ENCODE results near the gene TMEM198. TPM values are rescaled to one million over a fixed set of nuclear protein-coding genes. Genes with fewer than 3 reads are reported as not detected.

The TMEM198 gene, protein sequence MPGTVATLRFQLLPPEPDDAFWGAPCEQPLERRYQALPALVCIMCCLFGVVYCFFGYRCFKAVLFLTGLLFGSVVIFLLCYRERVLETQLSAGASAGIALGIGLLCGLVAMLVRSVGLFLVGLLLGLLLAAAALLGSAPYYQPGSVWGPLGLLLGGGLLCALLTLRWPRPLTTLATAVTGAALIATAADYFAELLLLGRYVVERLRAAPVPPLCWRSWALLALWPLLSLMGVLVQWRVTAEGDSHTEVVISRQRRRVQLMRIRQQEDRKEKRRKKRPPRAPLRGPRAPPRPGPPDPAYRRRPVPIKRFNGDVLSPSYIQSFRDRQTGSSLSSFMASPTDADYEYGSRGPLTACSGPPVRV
- 0.55 to 1.5 TPM (median 0.94 TPM) in 5 replicates for total RNA-seq (2022; extraction: Qiagen RNA extraction; ENCODE audit: low read depth)

DNA sequence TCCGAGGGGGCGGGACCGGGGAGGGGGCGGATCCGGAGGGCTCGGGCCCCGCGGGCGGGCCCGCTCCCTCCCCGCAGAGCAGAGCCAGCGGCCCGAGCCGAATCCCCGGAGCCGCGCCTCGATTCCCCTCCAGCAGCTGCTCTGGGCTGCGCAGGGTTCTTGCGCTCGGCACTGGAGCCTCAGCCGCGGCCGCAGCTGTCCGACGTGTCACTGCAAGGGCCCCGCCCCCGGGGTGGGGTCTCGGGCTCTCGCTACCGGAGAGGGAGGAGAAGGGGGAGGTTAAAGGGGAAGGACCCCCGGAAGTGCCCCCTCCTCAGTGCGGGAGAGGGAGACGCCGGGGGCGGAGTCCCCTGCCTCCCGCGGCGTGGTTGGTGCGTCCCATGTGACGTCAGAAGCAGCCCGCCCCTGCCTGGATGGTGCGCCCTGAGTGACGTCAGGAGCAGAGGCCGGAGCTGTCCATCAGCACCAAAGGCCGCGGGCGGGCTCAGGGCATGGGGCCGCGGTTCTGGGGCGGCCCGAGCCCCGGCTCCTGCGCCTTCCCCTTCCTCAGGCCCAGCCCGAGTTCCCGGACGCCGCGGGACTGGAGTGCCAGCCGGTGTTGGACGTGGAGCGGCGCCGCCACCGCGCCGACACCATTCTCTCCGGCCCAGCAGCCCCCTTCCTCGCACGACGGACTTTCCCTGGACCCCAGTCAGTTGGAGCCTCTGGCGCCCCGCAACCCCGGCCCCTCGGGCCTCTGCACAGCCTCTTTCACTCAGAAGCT is at the start of gene TMEM198, which contains the start of gene CHPF:
TMEM198 (plus strand) TSS at position 433 of the 763 bp plus-strand sequence. CDS start 700 bp downstream, outside the sequence.
CHPF (minus strand) TSS at position 214 of the 763 bp plus-strand sequence. CDS start 271 bp downstream, outside the sequence.

DNA sequence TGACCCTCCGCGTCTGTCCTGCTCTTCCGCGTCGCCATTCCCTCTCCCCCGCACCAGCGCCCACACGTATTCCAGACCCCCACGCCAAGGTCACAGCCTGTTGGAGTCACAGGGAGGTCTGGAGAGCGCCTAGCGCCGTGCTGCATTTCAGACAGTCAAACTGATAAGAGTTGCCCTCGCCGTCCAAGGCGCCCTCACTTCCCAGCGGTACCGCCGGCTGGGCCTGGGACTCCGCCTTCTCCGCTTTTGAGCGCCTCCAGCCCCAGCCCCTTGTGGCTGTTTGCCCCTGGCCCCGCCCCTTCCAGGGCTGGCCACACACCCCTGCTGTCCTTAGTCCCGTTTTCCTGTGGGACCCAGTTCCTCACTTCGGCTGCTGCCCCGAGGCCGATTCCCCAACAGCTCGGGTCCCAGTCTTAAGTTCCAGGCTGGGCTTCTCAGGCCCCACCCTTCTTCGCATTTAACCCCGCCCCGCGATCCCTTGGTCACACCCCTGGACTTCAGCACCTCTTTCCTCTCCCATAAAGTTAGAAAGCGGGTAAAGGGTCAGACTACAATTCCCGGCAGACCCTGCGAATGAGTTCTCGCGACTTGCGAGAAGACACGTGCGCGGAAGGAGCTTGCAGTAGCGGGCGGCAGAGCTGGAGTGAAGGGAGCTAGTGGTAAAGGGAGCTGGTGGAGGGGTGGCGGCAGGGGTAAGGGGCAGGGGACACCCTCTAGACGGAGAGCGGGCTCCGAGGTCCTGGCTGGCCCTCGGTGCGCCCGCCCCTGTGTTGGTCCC is 45.4 kb upstream of the TMEM198 start, which contains the start of gene GMPPA:
GMPPA (plus strand) TSS at position 612 of the 778 bp plus-strand sequence. CDS start 1,085 bp downstream, outside the sequence.

DNA sequence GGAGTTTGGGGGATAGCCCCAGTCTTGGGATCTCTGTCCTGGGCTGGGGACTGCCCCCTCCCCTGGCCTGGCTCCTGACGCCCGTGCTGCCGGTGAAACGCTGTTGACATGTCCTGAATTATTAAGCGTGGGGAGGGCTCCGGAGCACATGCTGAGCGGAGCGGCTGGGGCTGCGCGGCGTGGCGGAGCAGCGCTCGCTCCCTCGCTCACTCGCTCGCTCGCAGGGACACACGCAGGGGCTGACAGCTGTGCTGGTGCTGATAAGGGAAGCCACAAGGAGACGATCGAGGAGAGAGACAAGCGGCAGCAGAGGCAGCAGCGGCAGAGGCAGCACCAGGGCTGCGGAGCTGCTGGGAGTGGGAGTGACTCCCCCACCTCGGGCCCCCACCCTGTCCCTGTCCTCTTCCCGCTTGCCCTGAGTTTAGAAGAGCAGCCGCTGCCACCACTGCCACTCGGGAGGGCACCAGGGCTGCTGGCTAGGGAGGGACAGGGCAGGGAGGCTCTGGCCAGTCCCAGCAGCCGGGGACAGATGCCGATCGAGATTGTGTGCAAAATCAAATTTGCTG is 29.5 kb upstream of the TMEM198 start, which contains the start of gene ASIC4:
ASIC4 (plus strand) TSS at position 287 of the 566 bp plus-strand sequence; CDS start at position 530, 243 bp downstream.

DNA sequence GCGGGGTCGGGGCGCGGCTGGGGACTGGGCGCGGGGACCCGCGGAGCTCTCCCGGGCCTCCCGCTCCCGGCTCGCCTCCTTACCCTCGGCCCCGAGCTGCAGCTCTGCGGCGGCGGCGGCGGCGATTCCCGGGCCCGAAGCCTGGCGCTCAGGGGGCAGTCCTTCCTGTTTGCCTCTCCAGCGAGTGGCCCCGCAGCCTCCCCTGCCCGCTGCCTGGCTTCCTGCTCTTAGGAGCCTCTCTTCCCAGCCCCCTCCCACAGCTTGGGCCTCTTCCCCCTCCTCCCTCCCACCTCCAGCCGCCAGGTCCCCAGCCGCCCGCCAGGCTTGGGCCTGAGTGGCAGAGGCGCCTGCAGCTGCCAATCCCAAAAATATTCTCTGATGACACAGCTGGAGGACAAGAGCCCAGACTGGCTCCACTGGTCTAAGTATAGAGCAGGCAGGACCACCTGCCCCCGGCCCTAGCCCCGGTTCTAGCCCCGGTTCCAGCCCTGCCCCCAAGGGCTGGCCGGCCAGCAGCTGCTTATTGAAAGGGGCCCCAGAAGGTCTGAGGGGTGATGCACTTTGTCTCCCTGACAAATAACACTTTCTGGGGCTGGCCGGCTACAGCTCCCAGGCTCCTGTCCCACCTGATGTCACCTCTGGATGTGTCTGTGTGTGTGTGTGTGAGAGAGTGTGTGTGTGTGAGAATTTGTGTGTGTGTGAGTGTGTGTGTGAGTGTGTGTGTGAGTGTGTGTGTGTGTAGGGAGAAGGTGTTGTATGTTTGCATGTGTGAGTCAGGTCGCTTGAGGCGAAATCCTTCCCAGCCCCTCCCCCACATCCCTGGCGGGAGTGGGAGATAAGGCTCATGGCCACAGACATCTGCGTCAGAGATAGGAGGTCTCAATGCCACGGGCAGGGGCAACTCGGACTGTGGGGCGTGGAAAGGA is 27.7 kb downstream of the TMEM198 start, which contains the start of gene OBSL1:
OBSL1 (minus strand) TSS at position 229 of the 926 bp plus-strand sequence. CDS start 307 bp downstream, outside the sequence.

DNA sequence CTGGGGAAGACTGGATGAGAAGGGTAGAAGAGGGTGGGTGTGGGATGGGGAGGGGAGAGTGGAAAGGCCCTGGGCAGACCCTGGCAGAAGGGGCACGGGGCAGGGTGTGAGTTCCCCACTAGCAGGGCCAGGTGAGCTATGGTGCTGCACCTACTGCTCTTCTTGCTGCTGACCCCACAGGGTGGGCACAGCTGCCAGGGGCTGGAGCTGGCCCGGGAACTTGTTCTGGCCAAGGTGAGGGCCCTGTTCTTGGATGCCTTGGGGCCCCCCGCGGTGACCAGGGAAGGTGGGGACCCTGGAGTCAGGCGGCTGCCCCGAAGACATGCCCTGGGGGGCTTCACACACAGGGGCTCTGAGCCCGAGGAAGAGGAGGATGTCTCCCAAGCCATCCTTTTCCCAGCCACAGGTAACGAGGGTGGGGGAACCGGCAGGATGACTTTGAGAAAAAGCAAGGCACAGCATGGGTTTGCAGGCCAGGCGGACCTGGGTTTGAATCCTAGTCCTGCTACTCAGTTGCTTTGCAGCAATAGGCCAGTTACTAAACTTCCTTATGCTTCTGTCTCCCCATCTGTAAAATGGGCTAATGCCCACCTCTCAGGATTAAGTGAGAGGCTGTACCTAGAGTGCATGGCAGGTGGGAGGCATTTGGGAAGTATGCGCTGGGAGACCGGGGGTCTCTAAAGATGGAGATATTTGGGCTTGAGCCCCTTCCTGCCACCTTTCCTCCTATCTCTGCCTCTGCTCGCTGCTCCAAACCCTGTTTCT is 28.6 kb downstream of the TMEM198 start, which contains the start of gene INHA:
INHA (plus strand) TSS at position 74 of the 765 bp plus-strand sequence; CDS start at position 139, 65 bp downstream.

DNA sequence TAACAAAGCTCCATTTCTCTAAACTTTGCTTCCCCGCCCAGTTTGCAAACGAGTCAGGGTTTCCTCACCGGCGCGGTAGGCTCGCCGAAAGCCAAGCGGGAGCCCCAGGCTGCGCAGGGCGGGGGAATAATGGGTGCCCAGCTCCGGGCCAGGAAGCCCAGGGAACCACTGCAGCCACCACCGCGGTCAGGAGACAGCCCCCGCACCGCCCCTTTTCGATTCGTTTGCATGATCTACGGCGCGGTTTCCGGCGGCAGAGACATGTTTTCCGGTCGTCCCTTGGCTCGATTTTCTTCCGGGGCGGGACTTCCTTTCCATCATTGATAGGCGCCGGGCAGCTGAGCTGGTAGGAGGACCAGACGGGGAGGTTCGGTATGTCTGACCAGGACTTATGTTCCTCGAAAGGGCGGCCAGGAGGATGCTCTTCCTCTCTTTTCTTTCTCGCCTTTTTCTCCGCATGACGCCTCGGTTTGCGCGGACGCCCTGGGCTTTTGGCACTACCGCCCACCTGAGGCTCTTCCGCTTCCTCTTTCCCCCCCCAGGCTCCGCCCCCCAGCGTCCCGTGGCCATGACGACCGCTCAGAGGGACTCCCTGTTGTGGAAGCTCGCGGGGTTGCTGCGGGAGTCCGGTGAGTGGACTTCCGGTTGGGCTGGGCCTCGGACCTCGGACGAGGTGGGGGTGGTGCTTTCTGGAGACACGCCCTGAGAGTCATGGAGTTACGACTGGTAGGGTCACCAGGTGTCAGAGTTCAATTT is 53.9 kb downstream of the TMEM198 start, which contains the start of gene STK11IP:
STK11IP (plus strand) TSS at position 306 of the 756 bp plus-strand sequence; CDS start at position 569, 263 bp downstream.

Other genes starting within 250 kb of the TMEM198 start
- gene PTPRN, start 234.6 kb upstream of the TMEM198 start, total RNA-seq (2022; extraction: Qiagen RNA extraction; ENCODE audit: low read depth): 0.95 to 1.9 TPM (median 1.5 TPM) in 5 replicates
- not detected in 5 replicates for gene RESP18, start 211.3 kb upstream of the TMEM198 start, total RNA-seq (2022; extraction: Qiagen RNA extraction; ENCODE audit: low read depth)
- gene DNPEP, start 156.1 kb upstream of the TMEM198 start, total RNA-seq (2022; extraction: Qiagen RNA extraction; ENCODE audit: low read depth): 54.9 to 67.6 TPM (median 60.7 TPM) in 5 replicates
- gene DES, start 125.7 kb upstream of the TMEM198 start, total RNA-seq (2022; extraction: Qiagen RNA extraction; ENCODE audit: low read depth): 0.27 to 0.84 TPM (median 0.43 TPM) in 5 replicates
- gene SPEG, start 109.2 kb upstream of the TMEM198 start, total RNA-seq (2022; extraction: Qiagen RNA extraction; ENCODE audit: low read depth): 5.4 to 12.9 TPM (median 8.1 TPM) in 5 replicates
- gene GMPPA, start 45.1 kb upstream of the TMEM198 start, total RNA-seq (2022; extraction: Qiagen RNA extraction; ENCODE audit: low read depth): 32.5 to 37.9 TPM (median 36.2 TPM) in 5 replicates
- gene ASIC4, start 29.5 kb upstream of the TMEM198 start, total RNA-seq (2022; extraction: Qiagen RNA extraction; ENCODE audit: low read depth): 0.11 to 0.15 TPM (median 0.14 TPM) in 3 of 5 replicates, not detected in the others
- 19.1 to 31.8 TPM (median 29.2 TPM) in 5 replicates for gene CHPF, start 219 bp upstream of the TMEM198 start, total RNA-seq (2022; extraction: Qiagen RNA extraction; ENCODE audit: low read depth)
- 16.6 to 22.3 TPM (median 20.4 TPM) in 5 replicates for gene OBSL1, start 27.5 kb downstream of the TMEM198 start, total RNA-seq (2022; extraction: Qiagen RNA extraction; ENCODE audit: low read depth)
- gene INHA, start 28.3 kb downstream of the TMEM198 start, total RNA-seq (2022; extraction: Qiagen RNA extraction; ENCODE audit: low read depth): 0.18 to 0.47 TPM (median 0.36 TPM) in 5 replicates
- 14.2 to 17.9 TPM (median 17.6 TPM) in 5 replicates for gene STK11IP, start 53.8 kb downstream of the TMEM198 start, total RNA-seq (2022; extraction: Qiagen RNA extraction; ENCODE audit: low read depth)
- 2.0 to 3.4 TPM (median 3.0 TPM) in 5 replicates for gene SLC4A3, start 83.6 kb downstream of the TMEM198 start, total RNA-seq (2022; extraction: Qiagen RNA extraction; ENCODE audit: low read depth)

Data from A549 treated with GW870086 at 1 μM for 4 hours (cell line).